Spleen (tissue), 11 donors: ENCODE data around the gene SNX10. TPM values are rescaled to one million over a fixed set of nuclear protein-coding genes. Genes with fewer than 3 reads are reported as not detected.

Experiments used
- DNase-seq: peaks from one replicate; pipeline ENCODE4 v3.0.0-alpha.2; 2020
- H3K27ac ChIP-seq, 8 donors: fragments of 200-600 bp; sonication (generic) in 7 of 8; 1 replicate in 4 of 8; 2 replicates in 4 of 8; pipeline versions ENCODE4 v1.5.0 to v1.8.0; 2016 to 2021; ENCODE audit warnings: inconsistent platforms in 4 of 8, mild to moderate bottlenecking in 4 of 8, moderate library complexity in 1 of 8
- H3K27me3 ChIP-seq, 7 donors: fragments of 200-600 bp; sonication (generic) in 6 of 7; replicated peaks in 1 of 7; 1 replicate in 4 of 7; 2 replicates in 3 of 7; pipeline versions ENCODE4 v1.5.0 to v1.8.0; 2016 to 2021; ENCODE audit warnings: inconsistent platforms in 3 of 7, mild to moderate bottlenecking in 1 of 7
- H3K36me3 ChIP-seq, 6 donors: fragments of 200-600 bp; sonication (generic) in 5 of 6; 1 replicate in 4 of 6; 2 replicates in 2 of 6; pipeline versions ENCODE4 v1.5.0 to v1.8.0; 2016 to 2021; ENCODE audit warnings: inconsistent platforms in 2 of 6
- H3K4me1 ChIP-seq, 6 donors: fragments of 200-600 bp; sonication (generic) in 5 of 6; 1 replicate in 3 of 6; 2 replicates in 3 of 6; pipeline versions ENCODE4 v1.5.0 to v1.8.0; 2016 to 2021; ENCODE audit warnings: inconsistent platforms in 3 of 6
- H3K4me3 ChIP-seq, 8 donors: fragments of 200-600 bp; sonication (generic) in 7 of 8; 1 replicate in 4 of 8; 2 replicates in 4 of 8; pipeline versions ENCODE4 v1.5.0 to v1.8.0; 2016 to 2021; ENCODE audit warnings: inconsistent platforms in 4 of 8, mild to moderate bottlenecking in 4 of 8, moderate library complexity in 2 of 8
- H3K9me3 ChIP-seq, 8 donors: fragments of 200-600 bp; sonication (generic) in 7 of 8; 1 replicate in 4 of 8; 2 replicates in 4 of 8; pipeline versions ENCODE4 v1.5.0 to v1.8.0; 2016 to 2021; ENCODE audit warnings: inconsistent platforms in 4 of 8
- CTCF ChIP-seq, 11 experiments: fragments of 200-600 bp in 7 of 11; fragments of 450-650 bp in 4 of 11; sonication (generic) in 4 of 11; IDR thresholded peaks in 8 of 11; conservative IDR thresholded peaks in 3 of 11; 1 replicate in 7 of 11; 2 replicates in 4 of 11; pipeline versions ENCODE4 v1.4.0 to v1.8.0; 2016 to 2021; ENCODE audit warnings: antibody characterized with exemption in 11 of 11, inconsistent platforms in 4 of 11, mild to moderate bottlenecking in 1 of 11
- POLR2A ChIP-seq, 3 donors: fragments of 450-650 bp; IDR thresholded peaks; one replicate each; pipeline ENCODE4 v1.5.1; 2017; ENCODE audit warnings: antibody characterized with exemption in 3 of 3, mild to moderate bottlenecking in 1 of 3
- POLR2AphosphoS5 ChIP-seq, 3 donors: sonication (generic); formaldehyde crosslinking; IDR thresholded peaks; one replicate each; pipeline ENCODE4 v1.5.1; 2017; ENCODE audit warnings: antibody characterized with exemption in 3 of 3
- WGBS, 5 donors: extraction: QIAGEN DNeasy Blood & Tissue Kit in 3 of 5; methylation state at CpG; one replicate each; pipeline versions ENCODE4 v1.1.5 to v1.1.7; 2013 to 2018; 5-methylcytosine and 5-hydroxymethylcytosine counted together
- intact Hi-C: fragments of 100-400 bp; cut with DNase I; formaldehyde crosslinking; loops from one replicate; pipeline ENCODE4 v1.15.0; 2023; ENCODE audit warnings: low total_unique reads
- polyA plus RNA-seq, 3 donors: library from polyadenylated mRNA; stranded (reverse); fragments of 200-250 nt; gene quantifications; one replicate each; pipeline ENCODE4 v1.2.1, GENCODE V29; 2013
- total RNA-seq, 7 donors: library from RNA; depleted of rRNA in 3 of 7; stranded (reverse); fragments of >200 nt in 3 of 7; fragmentation: NEBNext Ultra II Directional in 4 of 7; extraction: Animal tissue kit (Norgen Biotek cat#: 25700) in 4 of 7; gene quantifications; one replicate each; pipeline versions ENCODE4 v1.1.0 to v1.2.1, GENCODE V29; 2016 to 2021
- donor health status: healthy with polysubstance abuse.
- donor health status: DM: no; HTN: no; CAD: no; lungs with moderate emphysema.
- donor health status: DM: no; HTN: no; CAD: no.
- donor health status: Bipolar disorder and iron deficiency.
- donor health status: healthy.
- donor health status: DM: no; HTN: no; CAD: no.
- donor health status: DM: yes; HTN: yes; CAD: no.

The SNX10 gene
- total and polyA plus RNA-seq, 10 donors, result 20.8 to 46.3 (median 38.7) TPM

GRCh38 chr7:26291251-26291650, 411 bp upstream of the SNX10 start:
- Histone ChIP-seq H3K27me3 (peaks cover 0 to 3% (median 0%) of the 10 kb centered on the region in 7 donors), H3K36me3 (peaks cover 0 to 5% (median 0%) of the 10 kb centered on the region in 6 donors), H3K4me1 (peaks cover 11 to 64% (median 41%) of the 10 kb centered on the region in 6 donors), H3K4me3 (peak overlapping the region; percentile 61 to 90 (median 68)), H3K9me3 (no peaks in the 10 kb centered on the region), H3K27ac (peak overlapping the region in 6 of 8 donors; percentile 80 to 94 (median 90))
- no peak for DNase-seq
- intact Hi-C loops, result no loop called here
- 46 to 48% (median 47%) methylated on average over 4 of the region's 4 CpGs for WGBS, 5 donors
- TF ChIP-seq CTCF (IDR thresholded peaks at IDR 0.05 in 8 of 11, conservative IDR thresholded peaks at IDR 0.05 in 3 of 11) (no peak), POLR2A (IDR thresholded peaks at IDR 0.05) (no peak), POLR2AphosphoS5 (IDR thresholded peaks at IDR 0.05) (no peak)

- peaks cover 0 to 3% (median 0%) of the 10 kb centered on the region in 7 donors for H3K27me3 ChIP-seq
- intact Hi-C loops, result no loop called here
- DNase-seq, result no peak
- no peaks in the 10 kb centered on the region for H3K9me3 ChIP-seq
- WGBS, 5 donors, result 62 to 69% (median 67%) methylated on average over 11 of the region's 11 CpGs
- TF ChIP-seq CTCF (IDR thresholded peaks at IDR 0.05 in 8 of 11, conservative IDR thresholded peaks at IDR 0.05 in 3 of 11) (no peak), POLR2AphosphoS5 (IDR thresholded peaks at IDR 0.05) (no peak), POLR2A (IDR thresholded peaks at IDR 0.05) (no peak)
- peaks cover 11 to 70% (median 46%) of the 10 kb centered on the region in 6 donors for H3K4me1 ChIP-seq
- H3K36me3 ChIP-seq, result peaks cover 0 to 5% (median 0%) of the 10 kb centered on the region in 6 donors
- peak overlapping the region; percentile 55 to 94 (median 88) for H3K27ac ChIP-seq
- peak overlapping the region; percentile 61 to 90 (median 68) for H3K4me3 ChIP-seq
Observed at GRCh38 chr7:26292768-26293560, 1.3 kb downstream of the SNX10 start.

- Histone ChIP-seq H3K4me3 (peak overlapping the region in 6 of 8 donors; percentile 61 to 90 (median 68)), H3K27me3 (peaks cover 0 to 3% (median 0%) of the 10 kb centered on the region in 7 donors), H3K9me3 (no peaks in the 10 kb centered on the region), H3K4me1 (peaks cover 11 to 76% (median 48%) of the 10 kb centered on the region in 6 donors), H3K36me3 (peaks cover 0 to 5% (median 0%) of the 10 kb centered on the region in 6 donors), H3K27ac (peak overlapping the region; percentile 55 to 94 (median 88))
- WGBS, 5 donors, result 25 to 42% (median 30%) methylated on average over 6 of the region's 6 CpGs
- TF ChIP-seq POLR2A (IDR thresholded peaks at IDR 0.05) (no peak), POLR2AphosphoS5 (IDR thresholded peaks at IDR 0.05) (no peak), CTCF (IDR thresholded peaks at IDR 0.05 in 8 of 11, conservative IDR thresholded peaks at IDR 0.05 in 3 of 11) (no peak)
- no peak for DNase-seq
- intact Hi-C loops, result no loop called here
Observed at GRCh38 chr7:26293569-26294308, 2.1 kb downstream of the SNX10 start.
